Cerebellar cortex (tissue), 1 donor: ENCODE results near the gene MPIG6B.

Source experiments
- DNase-seq: peaks from one replicate; pipeline ENCODE4 v3.0.0-alpha.2; 2015; ENCODE audit warnings: low spot score

The MPIG6B gene

DNA sequence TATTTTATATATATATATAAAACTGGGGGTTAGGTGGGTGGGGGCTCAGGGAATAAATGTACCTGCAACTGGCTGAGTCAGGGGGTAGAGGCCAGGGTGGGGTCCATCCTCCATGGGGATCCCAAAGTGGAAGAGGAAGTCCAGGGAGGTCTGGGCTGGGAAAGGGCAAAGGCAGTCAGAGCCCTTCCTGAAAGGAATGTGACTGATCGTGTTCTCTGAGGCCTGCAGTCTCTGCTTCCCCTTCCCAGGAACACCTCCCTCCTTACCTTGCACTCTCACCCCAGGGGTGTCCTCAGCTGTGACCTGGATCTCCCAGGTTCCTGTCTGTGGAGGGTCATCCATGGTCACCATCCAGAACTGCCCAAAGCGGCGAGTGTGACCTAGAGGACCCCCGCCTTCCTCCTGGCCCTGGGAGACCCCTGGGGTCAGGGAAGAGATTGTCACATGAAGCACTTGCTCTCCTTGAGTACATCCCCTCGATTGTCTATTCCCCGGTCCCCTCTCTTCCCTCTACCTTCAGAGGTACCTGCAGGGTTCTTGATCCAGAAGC, 44.0 kb downstream of the MPIG6B start:
- no peak for DNase-seq

DNA sequence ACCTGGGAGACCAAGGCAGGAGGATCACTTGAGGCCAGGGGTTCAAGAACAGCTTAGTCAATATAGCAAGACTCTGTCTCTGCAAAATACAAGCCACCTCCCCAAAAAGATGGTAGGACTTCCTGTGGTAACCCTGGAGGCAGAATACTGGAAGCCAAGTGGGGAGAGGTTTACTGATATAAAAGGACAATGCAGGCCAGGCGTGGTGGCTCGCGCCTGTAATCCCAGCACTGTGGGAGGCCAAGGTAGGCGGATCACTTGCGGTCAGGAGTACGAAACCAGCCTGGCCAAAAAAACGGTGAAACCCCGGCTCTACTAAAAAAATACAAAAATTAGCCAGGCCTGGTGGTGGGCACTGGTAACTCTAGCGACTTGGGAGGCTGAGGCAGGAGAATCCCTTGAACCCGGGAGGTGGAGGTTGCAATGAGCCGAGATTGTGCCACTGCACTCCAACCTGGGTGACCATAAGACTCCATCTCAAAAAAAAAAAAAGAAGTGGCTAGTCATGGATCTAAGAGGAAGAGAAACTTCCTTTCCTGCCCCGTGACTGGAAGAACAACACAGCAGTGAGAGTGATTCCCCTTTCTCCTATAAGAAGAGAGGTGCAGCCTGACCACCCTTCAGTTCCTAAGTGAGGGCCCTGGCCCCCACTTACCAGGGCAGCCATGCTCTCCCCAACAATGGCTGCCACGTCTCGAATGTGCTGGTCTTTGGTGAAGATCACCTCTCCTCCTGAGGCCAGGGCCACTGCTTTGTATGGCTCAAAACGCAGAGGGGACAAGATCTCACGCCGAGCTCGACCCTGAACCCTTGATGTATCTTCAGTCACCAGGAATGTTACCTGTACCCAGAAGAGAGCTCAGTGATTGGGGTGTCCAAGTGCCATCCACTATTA, 45.4 kb downstream of the MPIG6B start:
- DNase-seq: no peak

DNA sequence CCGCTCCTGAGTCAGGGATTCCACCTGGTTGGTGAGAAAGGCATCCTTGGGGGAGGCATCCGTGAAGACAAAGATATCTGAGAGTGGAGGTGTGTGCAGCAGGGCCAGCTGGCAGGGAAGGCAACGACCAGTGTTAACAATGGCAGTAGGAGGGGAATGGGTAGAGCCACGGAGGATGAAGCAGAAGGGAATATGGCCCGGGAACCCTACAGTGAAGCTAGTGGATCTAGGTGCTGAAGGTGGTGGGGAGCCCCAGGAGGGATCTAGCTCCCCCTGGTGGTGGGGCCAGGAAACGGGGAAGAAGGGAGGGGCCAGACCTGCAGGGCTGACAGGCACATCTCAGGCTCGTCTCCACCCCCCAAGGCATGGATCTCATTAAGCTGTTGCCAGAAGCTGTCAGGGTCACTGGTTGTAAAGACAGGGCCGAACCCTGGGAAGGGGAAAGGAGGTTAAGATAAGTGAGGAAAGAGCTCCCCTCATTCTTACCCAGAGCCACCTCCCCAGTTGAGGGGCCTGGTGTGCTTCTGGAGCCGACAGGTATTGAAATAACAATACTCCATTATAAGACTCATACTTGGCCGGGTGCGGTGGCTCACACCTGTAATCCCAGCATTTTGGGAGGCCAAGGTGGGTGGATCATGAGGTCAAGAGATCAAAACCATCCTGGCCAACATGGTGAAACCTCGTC, 46.7 kb downstream of the MPIG6B start:
- peak; percentile 53 for DNase-seq

DNA sequence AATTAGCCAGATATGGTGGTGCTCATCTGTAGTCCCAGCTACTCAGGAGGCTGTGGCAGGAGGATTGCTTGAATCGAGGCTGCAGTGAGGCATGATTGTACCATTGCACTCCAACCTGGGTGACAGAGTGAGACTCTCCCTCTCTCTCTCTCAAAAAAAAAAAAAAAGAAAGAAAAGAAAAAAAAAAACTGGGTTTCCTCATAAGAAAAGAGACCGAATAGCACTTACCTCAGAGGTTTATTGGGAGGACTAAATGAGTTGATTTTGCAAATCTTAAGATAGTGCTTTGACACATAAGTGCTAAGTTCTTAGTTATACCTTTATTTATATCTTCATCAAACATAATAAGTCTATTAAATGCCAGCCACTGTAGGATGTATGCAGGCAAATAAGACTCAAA, 47.7 kb downstream of the MPIG6B start:
- no peak for DNase-seq

DNA sequence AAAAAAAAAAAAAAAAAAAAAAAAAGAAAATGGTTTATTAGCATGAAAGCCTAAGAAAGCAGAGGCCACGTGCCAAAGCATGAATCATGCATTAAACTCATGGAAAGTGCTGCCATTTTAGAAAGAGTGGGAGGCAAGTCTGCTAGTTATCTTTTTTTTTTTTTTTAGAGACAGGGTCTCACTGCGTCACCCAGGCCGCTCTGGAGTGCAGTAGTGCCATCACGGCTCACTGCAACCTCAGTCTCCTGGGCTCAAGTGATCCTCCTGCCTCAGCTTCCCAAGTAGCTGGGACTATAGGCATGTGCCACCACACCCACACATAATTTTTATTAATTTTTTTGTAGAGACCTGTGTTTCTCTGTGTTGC, 48.8 kb downstream of the MPIG6B start:
- DNase-seq: no peak

DNA sequence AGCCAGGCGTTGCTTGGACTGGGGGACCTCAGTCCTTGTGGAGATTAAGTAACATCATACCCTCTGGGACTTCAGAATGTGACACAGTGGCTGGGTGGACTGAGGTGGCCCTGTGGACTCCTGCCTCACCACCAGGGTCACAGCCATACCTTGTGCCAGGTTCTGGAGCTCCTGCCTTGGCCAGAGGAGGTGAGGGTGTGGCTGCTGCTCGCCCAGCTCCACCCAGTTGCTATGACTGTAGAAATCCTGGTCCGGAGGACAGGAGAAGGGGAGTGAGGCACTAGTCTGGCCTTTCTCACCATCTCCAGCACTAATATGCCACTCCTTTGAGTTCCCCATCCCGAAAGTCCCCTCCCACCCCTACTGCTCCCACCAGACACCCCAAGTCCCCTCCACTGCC, 52.0 kb downstream of the MPIG6B start:
- no peak for DNase-seq

DNA sequence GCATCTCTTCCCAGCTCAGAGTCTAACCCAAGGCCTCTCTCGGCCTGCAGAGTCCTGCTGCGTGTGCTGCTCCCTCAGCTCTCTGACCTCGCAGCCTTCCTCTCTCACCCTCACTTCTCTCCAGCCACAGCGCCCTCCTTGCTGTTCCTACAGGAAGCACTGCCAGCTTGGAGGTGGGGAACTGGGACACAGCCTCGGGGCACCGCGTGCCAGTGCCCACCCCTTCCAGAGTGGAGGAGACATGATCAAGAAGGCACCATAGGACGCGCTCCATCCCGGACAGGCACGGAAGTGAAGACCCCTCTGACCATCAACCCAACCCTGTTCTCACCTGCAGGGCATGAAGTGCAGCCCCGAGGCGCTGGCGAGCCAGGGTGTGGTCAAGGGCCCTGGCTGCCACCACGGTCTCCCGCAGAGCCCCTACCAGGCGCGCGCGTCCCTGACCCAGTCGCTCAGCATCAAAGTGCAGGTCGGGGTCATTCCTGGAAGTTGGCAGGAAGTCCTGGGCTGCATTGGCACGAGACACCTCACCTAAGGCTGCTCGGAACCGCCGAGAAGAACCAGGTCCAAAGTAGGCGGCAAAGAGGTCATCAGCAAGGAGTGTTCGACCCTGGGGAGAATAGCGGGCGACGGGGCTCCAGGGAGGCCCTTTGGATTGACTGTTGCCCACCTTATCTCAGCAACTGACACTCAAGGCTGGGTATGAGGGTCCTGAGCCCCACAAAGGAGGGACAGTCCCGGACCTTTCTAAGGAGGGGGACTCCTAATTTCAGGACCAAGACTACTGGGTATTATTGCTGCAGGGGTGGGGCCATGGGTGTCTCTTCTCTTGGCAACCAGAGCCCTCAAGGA, 52.7 kb downstream of the MPIG6B start:
- DNase-seq: no peak
